NCI-H526 (cell line): ENCODE results near the gene FGF18.

ENCODE experiments used
- DNase-seq, 2 experiments: peaks; one replicate each; lab custom pipeline; 2025; lab: John Stamatoyannopoulos, UW

The FGF18 gene

GRCh38 chr5:171470420-171470819 is 51.0 kb downstream of the FGF18 start:
- no peak for DNase-seq

GRCh38 chr5:171474230-171474813 is 54.9 kb downstream of the FGF18 start:
- DNase-seq = no peak

GRCh38 chr5:171475596-171475995 is 56.1 kb downstream of the FGF18 start:
- no peak for DNase-seq

- no peak for DNase-seq
Measured at GRCh38 chr5:171476701-171477100, 57.3 kb downstream of the FGF18 start.

- DNase-seq = no peak
Measured at GRCh38 chr5:171477101-171477500, 57.7 kb downstream of the FGF18 start.

- DNase-seq = no peak
Measured at GRCh38 chr5:171477666-171478065, 58.2 kb downstream of the FGF18 start.

GRCh38 chr5:171478946-171479775 is 59.7 kb downstream of the FGF18 start:
- DNase-seq = no peak

- DNase-seq = no peak
Measured at GRCh38 chr5:171479776-171480125, 60.3 kb downstream of the FGF18 start.

GRCh38 chr5:171480239-171480638 is 60.8 kb downstream of the FGF18 start:
- no peak for DNase-seq

- no peak for DNase-seq
Measured at GRCh38 chr5:171481571-171482433, 62.4 kb downstream of the FGF18 start.

GRCh38 chr5:171482434-171482730 is 62.9 kb downstream of the FGF18 start:
- no peak for DNase-seq

GRCh38 chr5:171483551-171484135 is 64.2 kb downstream of the FGF18 start:
- no peak for DNase-seq

GRCh38 chr5:171484460-171484899 is 65.0 kb downstream of the FGF18 start:
- DNase-seq = no peak

- no peak for DNase-seq
Measured at GRCh38 chr5:171485668-171486067, 66.2 kb downstream of the FGF18 start.

GRCh38 chr5:171486613-171487012 is 67.2 kb downstream of the FGF18 start:
- no peak for DNase-seq

- no peak for DNase-seq
Measured at GRCh38 chr5:171488876-171489275, 69.4 kb downstream of the FGF18 start.

GRCh38 chr5:171492781-171493180 is 73.3 kb downstream of the FGF18 start:
- DNase-seq = no peak

GRCh38 chr5:171493646-171494393 is 74.4 kb downstream of the FGF18 start:
- no peak for DNase-seq

GRCh38 chr5:171494452-171495121 is 75.1 kb downstream of the FGF18 start:
- peak in 1 of 2 experiments; percentile 20 for DNase-seq

GRCh38 chr5:171495122-171495700 is 75.8 kb downstream of the FGF18 start:
- no peak for DNase-seq

- DNase-seq = no peak
Measured at GRCh38 chr5:171496456-171496855, 77.0 kb downstream of the FGF18 start.
